IMR-90 (cell line): ENCODE results near the gene AAK1.

Experiments used
- BHLHE40 ChIP-seq: fragments of 150-350 bp; IDR thresholded peaks from 2 replicates; pipeline ENCODE4 v1.6.1; 2016; ENCODE audit warnings: mild to moderate bottlenecking, low read depth, low read length
- CEBPB ChIP-seq: IDR thresholded peaks from 2 replicates; pipeline ENCODE4 v1.6.1; 2012; ENCODE audit warnings: low read depth, low read length, improper control_type of control experiment
- CTCF ChIP-seq: conservative IDR thresholded peaks from 2 replicates; pipeline ENCODE4 v1.5.1; 2012; ENCODE audit warnings: mild to moderate bottlenecking, low read depth, low read length, improper control_type of control experiment
- MXI1 ChIP-seq: IDR thresholded peaks from 2 replicates; pipeline ENCODE4 v1.6.1; 2012; ENCODE audit warnings: low read depth, mild to moderate bottlenecking, low read length, moderate library complexity, borderline replicate concordance
- POLR2A ChIP-seq: IDR thresholded peaks from 2 replicates; pipeline ENCODE4 v1.6.1; 2012; ENCODE audit warnings: mild to moderate bottlenecking, low read depth, low read length
- RFX5 ChIP-seq: IDR thresholded peaks from 2 replicates; pipeline ENCODE4 v1.8.0; 2012; ENCODE audit warnings: low read depth, mild to moderate bottlenecking, low read length, moderate library complexity
- USF2 ChIP-seq: fragments of 150-350 bp; IDR thresholded peaks from 2 replicates; pipeline ENCODE4 v1.6.1; 2017; ENCODE audit warnings: mild to moderate bottlenecking, antibody characterized with exemption, low read length, low read depth

GRCh38 chr2:69645921-69646320, 2.4 kb upstream of the AAK1 start:
- no peak for TF ChIP-seq CEBPB
- no peak for TF ChIP-seq CTCF
- TF ChIP-seq POLR2A, result no peak
- no peak for TF ChIP-seq USF2
- TF ChIP-seq MXI1, result no peak
- no peak for TF ChIP-seq RFX5
- no peak for TF ChIP-seq BHLHE40
